NB4 (cell line): ENCODE measurements around the gene PSMB2.

Source experiments
- CTCF ChIP-seq: IDR thresholded peaks from one replicate; pipeline ENCODE4 v1.5.1; 2012; ENCODE audit warnings: low read depth, low read length
- MYC ChIP-seq: IDR thresholded peaks from 2 replicates; pipeline ENCODE4 v1.6.1; 2011; ENCODE audit warnings: low read depth, low read length
- POLR2A ChIP-seq: IDR thresholded peaks from 2 replicates; pipeline ENCODE4 v1.6.1; 2011; ENCODE audit warnings: mild to moderate bottlenecking; ENCODE audit not compliant: insufficient read length; ENCODE audit errors: extremely low read depth
- TF ChIP-seq, protein P1 (sequence below): IDR thresholded peaks from 2 replicates; pipeline ENCODE4 v1.6.1; 2011; ENCODE audit warnings: low read depth, low read length

DNA sequence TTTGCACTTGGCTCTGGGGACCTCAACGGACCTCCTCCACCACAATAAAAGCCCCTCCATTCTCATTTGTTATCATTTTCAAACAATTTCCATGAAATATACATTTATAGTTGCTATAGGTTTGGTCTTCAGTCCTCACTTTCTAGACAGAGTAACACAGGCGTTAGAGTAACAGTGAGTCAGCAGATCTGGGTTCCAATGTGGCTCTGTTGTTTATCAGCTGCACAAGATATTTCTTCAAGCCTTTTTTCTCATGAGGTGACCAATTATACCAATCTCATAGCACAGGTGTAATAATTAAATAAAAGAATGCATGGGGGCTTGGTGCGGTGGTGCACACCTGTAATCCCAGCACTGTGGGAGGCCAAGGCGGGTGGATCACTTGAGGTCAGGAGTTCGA, 32.8 kb upstream of the PSMB2 start:
- no peak for TF ChIP-seq CTCF
- TF ChIP-seq POLR2A: no peak
- TF ChIP-seq MYC: no peak
- TF ChIP-seq, protein P1, sequence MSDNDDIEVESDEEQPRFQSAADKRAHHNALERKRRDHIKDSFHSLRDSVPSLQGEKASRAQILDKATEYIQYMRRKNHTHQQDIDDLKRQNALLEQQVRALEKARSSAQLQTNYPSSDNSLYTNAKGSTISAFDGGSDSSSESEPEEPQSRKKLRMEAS: no peak
